ENCODE results near the gene RIN3.

- no peak for TF ChIP-seq EZH2 (optimal IDR thresholded peaks at IDR 0.05; ENCODE audit: low read depth, low read length)
- no peak for TF ChIP-seq CTCF (IDR thresholded peaks at IDR 0.05; ENCODE audit: low read length)
- no peak for TF ChIP-seq EZH2phosphoT487 (IDR thresholded peaks at IDR 0.05; ENCODE audit: low read length)
Observed at GRCh38 chr14:92610849-92611271, 97.3 kb downstream of the RIN3 start.
